A549 (cell line): ENCODE results near the gene ITGB2. TPM values are rescaled to one million over a fixed set of nuclear protein-coding genes. Genes with fewer than 3 reads are reported as not detected.

Experiments used
- ATAC-seq, 2 experiments: fragments of 200-7000 bp in 1 of 2; fragments of >200 bp in 1 of 2; cut with Nextera tagmentation in 1 of 2; cut with Tn5 transposase in 1 of 2; 3 replicates each; pipeline versions ENCODE4 v1.8.0 to v1.9.1; 2018 to 2020; ENCODE audit warnings: mild to moderate bottlenecking in 1 of 2, moderate library complexity in 1 of 2
- CTCF ChIA-PET: fragments of 300-600 bp; sonication (Branson Sonifier 250); formaldehyde crosslinking; extraction: SDS; loops from one replicate; lab custom pipeline; 2021; ENCODE audit warnings: antibody characterized with exemption, inconsistent platforms; lab: Yijun Ruan, JAX
- POLR2A ChIA-PET: fragments of 350-600 bp; formaldehyde crosslinking; extraction: SDS; loops from one replicate; lab custom pipeline; 2021; ENCODE audit warnings: antibody characterized with exemption, inconsistent platforms; lab: Yijun Ruan, JAX
- DNase-seq, 2 experiments: peaks; one replicate each; pipeline versions ENCODE4 v3.0.0 to v3.0.0-alpha.2; 2011 to 2016; ENCODE audit warnings: low read depth in 1 of 2, low spot score in 1 of 2
- FAIRE-seq: peaks from 2 replicates; lab custom pipeline; 2011; peaks lifted over from hg19 to GRCh38; lab: Jason Lieb, UNC
- H3K27ac ChIP-seq, 2 experiments: fragments of >200 bp; sonication (Bioruptor Twin); formaldehyde crosslinking; 3 replicates each; pipeline ENCODE4 v1.5.1; 2016 to 2017
- H3K4me1 ChIP-seq: fragments of >200 bp; sonication (Bioruptor Twin); formaldehyde crosslinking; 3 replicates; pipeline ENCODE4 v1.6.1; 2016
- H3K4me2 ChIP-seq: fragments of >200 bp; sonication (Bioruptor Twin); formaldehyde crosslinking; 3 replicates; pipeline ENCODE4 v1.6.1; 2016
- H3K4me3 ChIP-seq: fragments of >200 bp; sonication (Bioruptor Twin); formaldehyde crosslinking; 3 replicates; pipeline ENCODE4 v1.5.1; 2016
- H3K9me3 ChIP-seq: fragments of >200 bp; sonication (Bioruptor Twin); formaldehyde crosslinking; 3 replicates; pipeline ENCODE4 v1.6.1; 2016
- CBX8 ChIP-seq: fragments of 200-600 bp; sonication (generic); IDR thresholded peaks from 2 replicates; pipeline ENCODE4 v1.6.1; 2016
- CEBPB ChIP-seq, 2 experiments: fragments of >200 bp in 1 of 2; sonication (Bioruptor Twin) in 1 of 2; formaldehyde crosslinking in 1 of 2; IDR thresholded peaks; 2 replicates each; pipeline ENCODE4 v1.6.1; 2012 to 2016
- CHD2 ChIP-seq: fragments of 150-350 bp; IDR thresholded peaks from 2 replicates; pipeline ENCODE4 v1.6.1; 2014; ENCODE audit warnings: low read length; ENCODE audit not compliant: partially characterized antibody
- EHF ChIP-seq: fragments of 250-450 bp; sonication (Bioruptor Pico); IDR thresholded peaks from 2 replicates; pipeline ENCODE4 v1.5.0; 2020; ENCODE audit warnings: mild to moderate bottlenecking
- FOSL2 ChIP-seq, 2 experiments: fragments of 450-650 bp in 1 of 2; fragments of >200 bp in 1 of 2; sonication (Bioruptor Twin) in 1 of 2; formaldehyde crosslinking; IDR thresholded peaks; 2 replicates each; pipeline versions ENCODE4 v1.5.0 to v1.6.1; 2016 to 2020; ENCODE audit warnings: mild to moderate bottlenecking in 1 of 2, moderate library complexity in 1 of 2
- FOXS1 ChIP-seq: fragments of 250-450 bp; sonication (Bioruptor Pico); IDR thresholded peaks from 2 replicates; pipeline ENCODE4 v1.5.0; 2020; ENCODE audit warnings: mild to moderate bottlenecking, moderate library complexity
- HEYL ChIP-seq: fragments of 250-450 bp; sonication (Bioruptor Pico); IDR thresholded peaks from 2 replicates; pipeline ENCODE4 v1.8.0; 2021; ENCODE audit warnings: mild to moderate bottlenecking, moderate library complexity
- HOXB5 ChIP-seq: fragments of 250-450 bp; sonication (Bioruptor Pico); IDR thresholded peaks from 2 replicates; pipeline ENCODE4 v1.5.0; 2020; ENCODE audit warnings: mild to moderate bottlenecking, moderate library complexity
- NPAS2 ChIP-seq: fragments of 250-450 bp; sonication (Bioruptor Pico); IDR thresholded peaks from 2 replicates; pipeline ENCODE4 v1.8.0; 2022; ENCODE audit warnings: mild to moderate bottlenecking, moderate library complexity, borderline replicate concordance
- NR3C1 ChIP-seq: fragments of >200 bp; sonication (Bioruptor Twin); formaldehyde crosslinking; IDR thresholded peaks from 3 replicates; pipeline ENCODE4 v1.6.1; 2017
- POLR2A ChIP-seq: IDR thresholded peaks from 2 replicates; pipeline ENCODE4 v1.6.1; 2012; ENCODE audit warnings: mild to moderate bottlenecking, low read length
- RAD21 ChIP-seq, 2 experiments: fragments of >200 bp in 1 of 2; sonication (Bioruptor Twin) in 1 of 2; formaldehyde crosslinking in 1 of 2; IDR thresholded peaks in 1 of 2; conservative IDR thresholded peaks in 1 of 2; 2 replicates in 1 of 2; 3 replicates in 1 of 2; pipeline ENCODE4 v1.6.1; 2012 to 2018; ENCODE audit warnings: inconsistent platforms in 1 of 2
- REST ChIP-seq: fragments of 200-600 bp; sonication (generic); IDR thresholded peaks from 2 replicates; pipeline ENCODE4 v1.6.1; 2016; ENCODE audit warnings: antibody characterized with exemption, mild to moderate bottlenecking, moderate library complexity
- RFX5 ChIP-seq: fragments of 450-650 bp; IDR thresholded peaks from 2 replicates; pipeline ENCODE4 v1.7.1; 2014; ENCODE audit warnings: antibody characterized with exemption, mild to moderate bottlenecking, moderate library complexity
- TFCP2L1 ChIP-seq: fragments of 250-450 bp; sonication (Bioruptor Pico); IDR thresholded peaks from 2 replicates; pipeline ENCODE4 v1.5.0; 2021; ENCODE audit warnings: mild to moderate bottlenecking
- ZNF302 ChIP-seq: fragments of 250-450 bp; sonication (Bioruptor Pico); IDR thresholded peaks from 2 replicates; pipeline ENCODE4 v1.9.0; 2021; ENCODE audit warnings: inconsistent platforms, mild to moderate bottlenecking, moderate library complexity
- WGBS: methylation state at CpG from one replicate; pipeline ENCODE4 v1.1.6; 2017; ENCODE audit errors: missing lambda C conversion rate; 5-methylcytosine and 5-hydroxymethylcytosine counted together
- polyA plus RNA-seq, 4 experiments: library from polyadenylated mRNA; depleted of rRNA in 3 of 4; stranded (reverse); fragments of >200 nt; fragmentation: RNase III in 1 of 4; extraction: RNeasy Plus Mini Kit Qiagen cat#74134 plus additional on column Dnase treatment in 1 of 4; gene quantifications; 2 replicates in 3 of 4; 3 replicates in 1 of 4; pipeline ENCODE4 v1.2.3, GENCODE V29; 2011 to 2017
- TF ChIP-seq, protein P1 (sequence below): fragments of >200 bp; sonication (Bioruptor Twin); formaldehyde crosslinking; IDR thresholded peaks from 3 replicates; pipeline ENCODE4 v1.5.1; 2016
- TF ChIP-seq, protein P2 (sequence below): IDR thresholded peaks from 2 replicates; pipeline ENCODE4 v1.6.1; 2012

Gene ITGB2
- polyA plus RNA-seq, 2 of the 4 experiments (the other 2 are of a cell fraction): 0.46 to 0.59 TPM

DNA sequence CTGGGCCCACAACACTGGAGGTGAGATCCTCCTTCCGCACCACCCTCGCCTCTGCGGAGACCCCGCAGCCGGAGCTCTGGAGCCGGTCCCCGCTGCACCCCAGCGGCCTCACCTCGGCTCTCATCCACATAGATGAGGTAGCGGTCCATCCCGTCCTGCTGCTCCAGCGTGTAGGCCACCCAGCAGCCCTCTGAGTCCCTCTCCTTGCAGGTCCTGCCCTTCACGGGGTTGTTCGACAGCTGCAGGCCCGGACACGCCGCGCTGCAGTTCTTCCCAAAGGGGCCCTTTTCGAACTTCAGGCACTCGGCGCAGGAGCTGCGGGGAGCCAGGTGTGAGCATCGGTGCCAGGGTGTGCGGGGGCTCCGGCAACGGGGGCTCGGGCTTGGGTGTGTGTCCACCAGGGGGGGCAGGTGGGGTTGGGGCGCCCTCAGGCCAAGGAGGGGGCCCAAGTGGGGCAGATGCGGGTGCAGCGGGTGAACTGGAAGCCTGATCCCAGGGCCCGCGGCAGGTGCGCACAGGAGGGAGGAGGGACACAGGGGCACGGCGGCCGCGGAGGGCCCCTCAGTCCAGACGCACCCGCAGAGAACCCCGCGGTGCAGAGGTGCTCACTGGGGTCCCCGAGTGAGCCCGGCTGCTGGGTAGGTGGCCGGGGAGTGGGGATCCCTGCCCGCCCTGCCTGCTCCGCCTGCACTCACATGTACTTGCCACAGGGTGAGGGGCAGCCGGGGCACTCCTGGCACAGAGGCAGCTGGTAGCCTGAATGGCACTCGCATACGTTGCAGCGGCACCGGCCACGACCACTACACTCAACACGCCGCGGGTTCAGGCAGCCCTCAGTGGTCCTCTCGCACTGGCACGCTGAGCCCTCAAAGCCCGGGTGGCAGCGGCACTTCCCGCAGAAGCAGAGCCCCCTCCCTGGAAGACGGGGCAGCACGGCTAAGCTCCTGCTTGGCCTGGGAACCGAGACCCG is 31.8 kb downstream of the ITGB2 start:
- Histone ChIP-seq H3K4me3 (no peak overlapping the region), H3K9me3 (no peaks in the 10 kb centered on the region), H3K4me2 (no peak overlapping the region), H3K4me1 (no peaks in the 10 kb centered on the region), H3K27ac (no peak overlapping the region)
- ChIA-PET POLR2A (interaction anchor here (1.4 kb wide), 1 partner anchor 15 kb away, joined by 3 read pairs; the partner anchor contains the start of gene PTTG1IP), CTCF (interaction anchor here (0.9 to 2.5 kb wide), 3 partner anchors 13 to 89 kb away, joined by 3 to 8 read pairs (median 4); no protein-coding TSS in a partner anchor)
- DNase-seq (no peak), FAIRE-seq (no peak), ATAC-seq (no peak)
- TF ChIP-seq HEYL (CRISPR knock-in tag): no peak
- TF ChIP-seq RAD21 (conservative IDR thresholded peaks at IDR 0.05 in 1 of 2, IDR thresholded peaks at IDR 0.05 in 1 of 2): no peak
- TF ChIP-seq HOXB5 (CRISPR knock-in tag): no peak
- no peak for TF ChIP-seq FOSL2 (IDR thresholded peaks at IDR 0.05)
- no peak for TF ChIP-seq FOSL2 (CRISPR knock-in tag; IDR thresholded peaks at IDR 0.05)
- no peak for TF ChIP-seq EHF (CRISPR knock-in tag)
- WGBS: 91% methylated on average over 25 of the region's 64 CpGs

- CTCF ChIA-PET: interaction anchor here (0.7 to 0.9 kb wide), 3 partner anchors 12 to 44 kb away, joined by 3 to 4 read pairs (median 3); no protein-coding TSS in a partner anchor
- TF ChIP-seq ZNF302 (CRISPR knock-in tag): no peak
- no peak for TF ChIP-seq RFX5
- Histone ChIP-seq H3K4me1 (no peaks in the 10 kb centered on the region), H3K27ac (no peak overlapping the region), H3K4me2 (no peak overlapping the region), H3K9me3 (no peaks in the 10 kb centered on the region), H3K4me3 (no peak overlapping the region)
- ATAC-seq (no peak), DNase-seq (no peak), FAIRE-seq (no peak)
- POLR2A ChIA-PET: no interaction called here
- 67% methylated on average over 3 of the region's 24 CpGs for WGBS
Observed at GRCh38 chr21:44887807-44888580, 32.7 kb downstream of the ITGB2 start.

DNA sequence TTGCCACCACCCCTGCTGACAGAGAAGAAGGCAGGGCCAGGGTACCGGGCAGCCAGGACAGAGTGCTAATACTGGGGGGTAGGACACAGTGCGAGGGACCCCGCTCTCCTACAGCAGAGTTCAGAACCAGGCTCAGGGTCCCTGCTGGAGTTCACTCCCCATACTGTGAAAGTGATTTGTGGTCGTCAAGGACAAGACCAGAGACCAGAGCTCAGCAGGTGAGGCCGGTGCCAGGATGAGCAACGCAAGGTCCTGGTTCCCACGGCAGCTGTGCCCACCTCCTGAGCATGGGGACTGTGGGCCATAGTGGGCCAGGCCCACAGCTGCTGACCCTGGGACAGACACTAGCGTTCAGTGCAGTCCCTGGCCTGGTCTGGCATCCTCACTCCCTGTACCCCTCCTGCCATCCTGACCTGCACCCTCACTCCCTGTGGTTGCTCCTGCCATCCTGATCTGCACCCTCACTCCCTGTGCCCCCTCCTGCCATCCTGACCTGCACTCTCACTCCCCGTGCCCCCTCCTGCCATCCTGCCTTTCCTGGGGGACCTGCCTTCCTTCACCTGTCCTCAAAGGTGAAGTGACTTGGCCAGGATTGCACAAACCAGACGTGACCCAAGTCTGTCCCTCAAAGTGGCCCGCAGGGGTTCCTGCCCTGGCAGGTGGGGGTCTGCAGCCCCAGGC is 33.4 kb downstream of the ITGB2 start:
- WGBS: 71% methylated on average over 8 of the region's 11 CpGs
- FAIRE-seq (no peak), DNase-seq (no peak), ATAC-seq (no peak; a peak in 1 of 6 replicates)
- Histone ChIP-seq H3K4me1 (no peaks in the 10 kb centered on the region), H3K27ac (no peak overlapping the region), H3K9me3 (no peaks in the 10 kb centered on the region), H3K4me3 (no peak overlapping the region), H3K4me2 (no peak overlapping the region)
- ChIA-PET POLR2A (no interaction called here), CTCF (interaction anchor here (0.7 kb wide), 2 partner anchors 32 to 45 kb away, joined by 3 read pairs; no protein-coding TSS in a partner anchor)
- TF ChIP-seq POLR2A: no peak
- no peak for TF ChIP-seq NR3C1
- TF ChIP-seq TFCP2L1 (CRISPR knock-in tag): no peak
- TF ChIP-seq NPAS2 (CRISPR knock-in tag): no peak
- TF ChIP-seq, protein P1, sequence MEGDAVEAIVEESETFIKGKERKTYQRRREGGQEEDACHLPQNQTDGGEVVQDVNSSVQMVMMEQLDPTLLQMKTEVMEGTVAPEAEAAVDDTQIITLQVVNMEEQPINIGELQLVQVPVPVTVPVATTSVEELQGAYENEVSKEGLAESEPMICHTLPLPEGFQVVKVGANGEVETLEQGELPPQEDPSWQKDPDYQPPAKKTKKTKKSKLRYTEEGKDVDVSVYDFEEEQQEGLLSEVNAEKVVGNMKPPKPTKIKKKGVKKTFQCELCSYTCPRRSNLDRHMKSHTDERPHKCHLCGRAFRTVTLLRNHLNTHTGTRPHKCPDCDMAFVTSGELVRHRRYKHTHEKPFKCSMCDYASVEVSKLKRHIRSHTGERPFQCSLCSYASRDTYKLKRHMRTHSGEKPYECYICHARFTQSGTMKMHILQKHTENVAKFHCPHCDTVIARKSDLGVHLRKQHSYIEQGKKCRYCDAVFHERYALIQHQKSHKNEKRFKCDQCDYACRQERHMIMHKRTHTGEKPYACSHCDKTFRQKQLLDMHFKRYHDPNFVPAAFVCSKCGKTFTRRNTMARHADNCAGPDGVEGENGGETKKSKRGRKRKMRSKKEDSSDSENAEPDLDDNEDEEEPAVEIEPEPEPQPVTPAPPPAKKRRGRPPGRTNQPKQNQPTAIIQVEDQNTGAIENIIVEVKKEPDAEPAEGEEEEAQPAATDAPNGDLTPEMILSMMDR: no peak
- TF ChIP-seq CBX8: no peak
- no peak for TF ChIP-seq HOXB5 (CRISPR knock-in tag)
- no peak for TF ChIP-seq REST
- TF ChIP-seq FOSL2 (IDR thresholded peaks at IDR 0.05): no peak
- TF ChIP-seq FOSL2 (CRISPR knock-in tag; IDR thresholded peaks at IDR 0.05): no peak
- no peak for TF ChIP-seq CHD2
- TF ChIP-seq CEBPB (IDR thresholded peaks at IDR 0.05): no peak
- TF ChIP-seq, protein P2, sequence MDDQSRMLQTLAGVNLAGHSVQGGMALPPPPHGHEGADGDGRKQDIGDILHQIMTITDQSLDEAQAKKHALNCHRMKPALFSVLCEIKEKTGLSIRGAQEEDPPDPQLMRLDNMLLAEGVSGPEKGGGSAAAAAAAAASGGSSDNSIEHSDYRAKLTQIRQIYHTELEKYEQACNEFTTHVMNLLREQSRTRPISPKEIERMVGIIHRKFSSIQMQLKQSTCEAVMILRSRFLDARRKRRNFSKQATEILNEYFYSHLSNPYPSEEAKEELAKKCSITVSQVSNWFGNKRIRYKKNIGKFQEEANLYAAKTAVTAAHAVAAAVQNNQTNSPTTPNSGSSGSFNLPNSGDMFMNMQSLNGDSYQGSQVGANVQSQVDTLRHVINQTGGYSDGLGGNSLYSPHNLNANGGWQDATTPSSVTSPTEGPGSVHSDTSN: no peak
- no peak for TF ChIP-seq FOXS1 (CRISPR knock-in tag)
